Endothelial cell of umbilical vein (primary cell): Measurements from ENCODE around the gene CDC42BPB. TPM values are rescaled to one million over a fixed set of nuclear protein-coding genes. Genes with fewer than 3 reads are reported as not detected.
"Not testable (repeated sequence)": the region's sequence is repeated elsewhere in the genome, so short reads cannot be mapped to it uniquely, and the experiment has no call there.

Experiments
- BruUV-seq: library from RNA; stranded (reverse); fragments of 400-500 nt; replicated peaks from 2 replicates; lab custom pipeline; 2021; lab: Mats Ljungman, UMichigan
- CTCF ChIA-PET: fragments of 300-600, 350-600 bp; sonication (Branson Sonifier 250); formaldehyde crosslinking; loops from one replicate; lab custom pipeline; 2021; ENCODE audit warnings: antibody characterized with exemption, inconsistent platforms; lab: Charles Lee
- POLR2A ChIA-PET: fragments of 300-600, 350-600 bp; sonication (Branson Sonifier 250); formaldehyde crosslinking; loops from one replicate; lab custom pipeline; 2021; ENCODE audit warnings: antibody characterized with exemption, inconsistent platforms; lab: Charles Lee
- DNase-seq: peaks from one replicate; pipeline ENCODE4 v3.0.0-alpha.2; 2011; ENCODE audit warnings: low read depth, low spot score
- FAIRE-seq: peaks from 2 replicates; lab custom pipeline; 2011; peaks lifted over from hg19 to GRCh38; lab: Jason Lieb, UNC
- H2AFZ ChIP-seq: 2 replicates; pipeline ENCODE4 v1.6.0; 2012; ENCODE audit warnings: low read depth, low read length, control low read depth, inconsistent platforms
- H3K27ac ChIP-seq: 2 replicates; pipeline ENCODE4 v1.5.1; 2011; ENCODE audit warnings: low read depth, mild to moderate bottlenecking, control low read depth, low read length, moderate library complexity; ENCODE audit not compliant: insufficient read depth
- H3K27me3 ChIP-seq, 2 experiments: 2 replicates each; pipeline versions ENCODE4 v1.6.0 to v1.6.1; 2011; ENCODE audit warnings: low read length in 2 of 2, mixed read lengths in 1 of 2; ENCODE audit not compliant: control insufficient read depth in 2 of 2, insufficient read depth in 2 of 2
- H3K36me3 ChIP-seq, 2 experiments: 2 replicates in 1 of 2; 3 replicates in 1 of 2; pipeline ENCODE4 v1.5.1; 2011; ENCODE audit warnings: low read length in 2 of 2, mild to moderate bottlenecking in 1 of 2, moderate library complexity in 1 of 2; ENCODE audit not compliant: control insufficient read depth in 2 of 2, insufficient read depth in 2 of 2; ENCODE audit errors: extremely low read depth in 1 of 2
- H3K4me1 ChIP-seq: 3 replicates; pipeline ENCODE4 v1.5.1; 2011; ENCODE audit warnings: mild to moderate bottlenecking, low read length; ENCODE audit not compliant: control insufficient read depth, insufficient read depth; ENCODE audit errors: extremely low read depth
- H3K4me2 ChIP-seq: 2 replicates; pipeline ENCODE4 v1.6.1; 2011; ENCODE audit warnings: low read length, control low read depth, mixed read lengths; ENCODE audit not compliant: insufficient read depth
- H3K4me3 ChIP-seq, 3 experiments: fragments of 200-600 bp in 1 of 3; sonication (generic), shearing (Covaris generic) in 1 of 3; replicated peaks in 1 of 3; 2 replicates each; pipeline ENCODE4 v1.5.1; 2011 to 2016; ENCODE audit warnings: control low read depth in 3 of 3, low read length in 3 of 3, mild to moderate bottlenecking in 2 of 3, inconsistent platforms in 1 of 3, low read depth in 1 of 3, moderate library complexity in 1 of 3; ENCODE audit not compliant: insufficient read depth in 1 of 3
- H3K79me2 ChIP-seq: 2 replicates; pipeline ENCODE4 v1.6.0; 2012; ENCODE audit warnings: low read length, inconsistent platforms; ENCODE audit not compliant: control insufficient read depth, insufficient read depth
- H3K9ac ChIP-seq: replicated peaks from 2 replicates; pipeline ENCODE3; 2011; ENCODE audit warnings: low read length, control low read depth; ENCODE audit not compliant: insufficient read depth; ENCODE audit errors: extremely low read depth
- H3K9me1 ChIP-seq: replicated peaks from 3 replicates; pipeline ENCODE4 v1.6.0; 2011; ENCODE audit warnings: mild to moderate bottlenecking, low read length; ENCODE audit not compliant: control insufficient read depth, insufficient read depth; ENCODE audit errors: extremely low read depth
- H3K9me3 ChIP-seq: replicated peaks from 2 replicates; pipeline ENCODE4 v1.5.1; 2012; ENCODE audit warnings: low read length, inconsistent platforms; ENCODE audit not compliant: control insufficient read depth, insufficient read depth
- H4K20me1 ChIP-seq: replicated peaks from 2 replicates; pipeline ENCODE3; 2011; ENCODE audit warnings: mild to moderate bottlenecking, low read length; ENCODE audit not compliant: control insufficient read depth, insufficient read depth; ENCODE audit errors: extremely low read depth
- EZH2 ChIP-seq: IDR thresholded peaks from 2 replicates; pipeline ENCODE4 v1.6.1; 2012; ENCODE audit warnings: borderline replicate concordance, low read depth, mild to moderate bottlenecking, moderate library complexity, low read length, inconsistent platforms; ENCODE audit not compliant: severe bottlenecking
- FOS ChIP-seq: IDR thresholded peaks from 2 replicates; pipeline ENCODE4 v1.6.1; 2011; ENCODE audit warnings: mild to moderate bottlenecking, low read length, moderate library complexity, borderline replicate concordance; ENCODE audit not compliant: insufficient read depth
- GATA2 ChIP-seq: IDR thresholded peaks from 2 replicates; pipeline ENCODE4 v1.7.0; 2011; ENCODE audit warnings: low read depth, mild to moderate bottlenecking, moderate library complexity, mixed read lengths, low read length; ENCODE audit not compliant: insufficient read length, insufficient read depth
- JUN ChIP-seq: IDR thresholded peaks from 2 replicates; pipeline ENCODE4 v1.6.1; 2011; ENCODE audit warnings: borderline replicate concordance, low read depth; ENCODE audit not compliant: insufficient read length, insufficient read depth
- MYC ChIP-seq: IDR thresholded peaks from one replicate; pipeline ENCODE4 v1.6.1; 2011; ENCODE audit warnings: mild to moderate bottlenecking, low read depth, low read length
- POLR2A ChIP-seq: IDR thresholded peaks from 2 replicates; pipeline ENCODE4 v1.6.1; 2012; ENCODE audit warnings: low read depth, mild to moderate bottlenecking, control low read depth, low read length
- POLR2AphosphoS5 ChIP-seq: IDR thresholded peaks from 2 replicates; pipeline ENCODE4 v1.6.1; 2012; ENCODE audit warnings: low read depth, mild to moderate bottlenecking, control low read depth, low read length, moderate library complexity; ENCODE audit not compliant: insufficient read depth
- dilution Hi-C: fragments of 300-500 bp; cut with MboI; formaldehyde crosslinking; loops from one replicate; pipeline ENCODE4 v1.15.0; 2019; ENCODE audit warnings: low sequenced_read_pairs; ENCODE audit not compliant: extremely low pct_ligation_motif_present
- intact Hi-C: fragments of 100-400 bp; cut with micrococcal nuclease; formaldehyde crosslinking; loops from one replicate; pipeline ENCODE4 v1.10.0; 2022
- polyA plus RNA-seq, 4 experiments: library from polyadenylated mRNA; depleted of rRNA in 3 of 4; stranded (reverse) in 3 of 4; unstranded in 1 of 4; fragments of >200 nt; gene quantifications; 2 replicates each; pipeline versions ENCODE4 v1.2.1 to v1.2.3, GENCODE V29; 2011 to 2012; ENCODE audit warnings: missing spikeins in 1 of 4
- total RNA-seq: library from RNA; stranded (reverse); gene quantifications from 2 replicates; pipeline ENCODE4 v1.2.3, GENCODE V29; 2021
- TF ChIP-seq, protein P1 (sequence below): IDR thresholded peaks from 2 replicates; pipeline ENCODE4 v1.6.1; 2011; ENCODE audit not compliant: insufficient read depth, insufficient read length
- TF ChIP-seq, protein P2 (sequence below), 2 donors: IDR thresholded peaks; 1 replicate in 1 of 2; 2 replicates in 1 of 2; pipeline ENCODE4 v1.5.1; 2011; ENCODE audit warnings: low read length in 2 of 2, mild to moderate bottlenecking in 2 of 2, moderate library complexity in 2 of 2, control low read depth in 1 of 2, inconsistent platforms in 1 of 2, low read depth in 1 of 2; ENCODE audit not compliant: insufficient read depth in 1 of 2; ENCODE audit errors: extremely low read depth in 1 of 2

CDC42BPB gene
- total and polyA plus RNA-seq, 2 donors (not counting 3 experiments of a cell fraction or from before 2014, with no cell fraction given) = 82.6 to 131 TPM

DNA sequence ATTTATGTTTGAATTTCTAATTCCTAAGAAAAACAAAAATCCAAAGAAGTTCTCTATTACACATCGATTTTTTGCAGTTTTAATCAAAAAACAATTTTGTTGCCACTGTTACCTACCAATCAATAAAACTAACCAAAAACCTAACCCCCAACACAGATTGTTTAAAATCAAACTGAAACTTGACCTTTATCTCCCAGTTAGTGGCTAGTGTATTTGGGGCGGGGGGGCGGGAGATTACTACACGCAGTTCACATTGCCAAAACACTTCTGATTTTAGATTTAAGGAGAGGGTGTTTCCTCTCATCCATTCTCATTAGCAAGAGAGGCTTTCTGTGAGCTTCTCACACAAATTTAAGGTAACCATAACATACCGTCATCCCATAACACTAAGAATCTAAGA, 6.4 kb downstream of the CDC42BPB start:
- FAIRE-seq = no peak
- no peak overlapping the region for H3K4me3 ChIP-seq
- DNase-seq = no peak
- H3K27ac ChIP-seq = no peak overlapping the region
- no peak overlapping the region for H3K9ac ChIP-seq
- ChIA-PET POLR2A (interaction anchor here (0.5 kb wide), 1 partner anchor 16 kb away, joined by 3 read pairs; no protein-coding TSS in a partner anchor), CTCF (no interaction called here)
- TF ChIP-seq FOS (no peak), POLR2AphosphoS5 (no peak), GATA2 (no peak), JUN (no peak), MYC (no peak), EZH2 (no peak), POLR2A (no peak)
- TF ChIP-seq, protein P1, sequence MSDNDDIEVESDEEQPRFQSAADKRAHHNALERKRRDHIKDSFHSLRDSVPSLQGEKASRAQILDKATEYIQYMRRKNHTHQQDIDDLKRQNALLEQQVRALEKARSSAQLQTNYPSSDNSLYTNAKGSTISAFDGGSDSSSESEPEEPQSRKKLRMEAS = no peak
- TF ChIP-seq, protein P2, sequence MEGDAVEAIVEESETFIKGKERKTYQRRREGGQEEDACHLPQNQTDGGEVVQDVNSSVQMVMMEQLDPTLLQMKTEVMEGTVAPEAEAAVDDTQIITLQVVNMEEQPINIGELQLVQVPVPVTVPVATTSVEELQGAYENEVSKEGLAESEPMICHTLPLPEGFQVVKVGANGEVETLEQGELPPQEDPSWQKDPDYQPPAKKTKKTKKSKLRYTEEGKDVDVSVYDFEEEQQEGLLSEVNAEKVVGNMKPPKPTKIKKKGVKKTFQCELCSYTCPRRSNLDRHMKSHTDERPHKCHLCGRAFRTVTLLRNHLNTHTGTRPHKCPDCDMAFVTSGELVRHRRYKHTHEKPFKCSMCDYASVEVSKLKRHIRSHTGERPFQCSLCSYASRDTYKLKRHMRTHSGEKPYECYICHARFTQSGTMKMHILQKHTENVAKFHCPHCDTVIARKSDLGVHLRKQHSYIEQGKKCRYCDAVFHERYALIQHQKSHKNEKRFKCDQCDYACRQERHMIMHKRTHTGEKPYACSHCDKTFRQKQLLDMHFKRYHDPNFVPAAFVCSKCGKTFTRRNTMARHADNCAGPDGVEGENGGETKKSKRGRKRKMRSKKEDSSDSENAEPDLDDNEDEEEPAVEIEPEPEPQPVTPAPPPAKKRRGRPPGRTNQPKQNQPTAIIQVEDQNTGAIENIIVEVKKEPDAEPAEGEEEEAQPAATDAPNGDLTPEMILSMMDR (IDR thresholded peaks at IDR 0.05; ENCODE audit: extremely low read depth in 1 of 2, insufficient read depth in 1 of 2, low read depth in 1 of 2, low read length in 2 of 2) = no peak
- peaks cover 15% of the 10 kb centered on the region for H3K4me1 ChIP-seq
- H3K27me3 ChIP-seq = no peaks in the 10 kb centered on the region
- H3K79me2 ChIP-seq = peaks cover 94% of the 10 kb centered on the region
- no peaks in the 10 kb centered on the region for H3K9me1 ChIP-seq
- no TSS peak for BruUV-seq
- dilution Hi-C loops = no loop called here
- peaks cover 8% of the 10 kb centered on the region for H4K20me1 ChIP-seq
- H3K9me3 ChIP-seq = no peaks in the 10 kb centered on the region
- H3K4me2 ChIP-seq = no peak overlapping the region
- no peak overlapping the region for H2AFZ ChIP-seq
- H3K36me3 ChIP-seq = no peaks in the 10 kb centered on the region
- intact Hi-C loops = no loop called here

DNA sequence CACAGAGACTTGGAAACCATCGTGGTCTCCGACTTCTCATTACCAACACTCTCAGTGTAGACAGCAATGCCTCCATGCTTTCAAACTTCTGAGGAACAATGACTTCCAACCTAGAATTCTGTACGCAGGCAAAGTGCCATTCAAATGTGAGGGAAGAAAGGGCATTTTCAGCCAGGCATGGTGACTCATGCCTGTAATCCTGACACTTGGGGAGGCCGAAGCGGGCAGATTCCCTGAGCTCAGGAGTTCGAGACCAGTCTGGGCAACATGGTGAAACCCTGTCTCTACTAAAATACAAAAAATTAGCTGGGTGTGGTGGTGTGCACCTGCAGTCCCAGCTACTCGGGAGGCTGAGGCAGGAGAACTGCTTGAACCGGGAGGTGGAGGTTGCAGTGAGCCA, 9.9 kb downstream of the CDC42BPB start:
- H3K4me1 ChIP-seq, intact Hi-C loops, H3K27ac ChIP-seq, DNase-seq, H3K36me3 ChIP-seq, H4K20me1 ChIP-seq, H3K27me3 ChIP-seq, H3K9me3 ChIP-seq, dilution Hi-C loops, H2AFZ ChIP-seq, H3K9ac ChIP-seq, BruUV-seq, H3K9me1 ChIP-seq, H3K4me2 ChIP-seq, H3K4me3 ChIP-seq, FAIRE-seq: not testable (repeated sequence)
- ChIA-PET POLR2A (interaction anchor here (0.6 kb wide), 1 partner anchor 18 kb away, joined by 6 read pairs; no protein-coding TSS in a partner anchor), CTCF (interaction anchor here (1.6 kb wide), 1 partner anchor 11 kb away, joined by 3 read pairs; no protein-coding TSS in a partner anchor)
- peaks cover 95% of the 10 kb centered on the region for H3K79me2 ChIP-seq
